Ascending aorta (tissue), 2 donors: ENCODE measurements around the gene VTN. TPM values are rescaled to one million over a fixed set of nuclear protein-coding genes. Genes with fewer than 3 reads are reported as not detected.
A peak's percentile ranks its signal among the peaks of the same experiment; 100 is the strongest.

Experiments used
- DNase-seq, 2 donors: peaks; one replicate each; pipeline ENCODE4 v3.0.0-alpha.2; 2019; ENCODE audit warnings: low spot score in 2 of 2
- H3K27ac ChIP-seq, 2 donors: fragments of 200-600 bp; sonication (generic); one replicate each; pipeline ENCODE4 v1.5.1; 2016 to 2017; ENCODE audit warnings: mild to moderate bottlenecking in 1 of 2
- H3K27me3 ChIP-seq: fragments of 200-600 bp; sonication (generic); one replicate; pipeline ENCODE4 v1.5.1; 2017
- H3K36me3 ChIP-seq, 2 donors: fragments of 200-600 bp; sonication (generic); one replicate each; pipeline ENCODE4 v1.5.1; 2016
- H3K4me1 ChIP-seq, 2 donors: fragments of 200-600 bp; sonication (generic); one replicate each; pipeline ENCODE4 v1.5.1; 2016 to 2017; ENCODE audit warnings: mild to moderate bottlenecking in 1 of 2
- H3K4me3 ChIP-seq, 2 donors: fragments of 200-600 bp; sonication (generic); one replicate each; pipeline ENCODE4 v1.5.1; 2016 to 2017; ENCODE audit warnings: mild to moderate bottlenecking in 1 of 2
- H3K9me3 ChIP-seq, 2 donors: fragments of 200-600 bp; sonication (generic); one replicate each; pipeline ENCODE4 v1.5.1; 2016
- CTCF ChIP-seq, 3 experiments: fragments of 200-600 bp in 2 of 3; fragments of 450-650 bp in 1 of 3; sonication (generic) in 2 of 3; IDR thresholded peaks; one replicate each; pipeline ENCODE4 v1.5.1; 2016 to 2019; ENCODE audit warnings: antibody characterized with exemption in 3 of 3, mild to moderate bottlenecking in 1 of 3, moderate library complexity in 1 of 3
- intact Hi-C: fragments of 100-400 bp; cut with DNase I; formaldehyde crosslinking; loops from one replicate; pipeline ENCODE4 v1.15.1; 2023
- total RNA-seq: library from RNA; depleted of rRNA; stranded (reverse); fragments of >200 nt; gene quantifications from one replicate; pipeline ENCODE4 v1.1.0, GENCODE V29; 2016

The VTN gene
- total RNA-seq, 1 donor from 2014 or later, result 7.5 TPM

- no peaks in the 10 kb centered on the region for H3K9me3 ChIP-seq
- H3K4me3 ChIP-seq, result no peak overlapping the region
- peaks cover 27 to 36% of the 10 kb centered on the region in 2 donors for H3K4me1 ChIP-seq
- no peak for TF ChIP-seq CTCF (IDR thresholded peaks at IDR 0.05)
- DNase-seq, result no peak
- H3K27me3 ChIP-seq, result no peaks in the 10 kb centered on the region
- peaks cover 34 to 40% of the 10 kb centered on the region in 2 donors for H3K36me3 ChIP-seq
- peak overlapping the region; percentile 93 to 96 for H3K27ac ChIP-seq
- intact Hi-C loops, result loop anchor here (5.0 kb wide), 2 partner anchors 296 to 309 kb away; partner anchors contain the start of genes BLTP2 and NLK
These were observed 31.9 kb downstream of the VTN start for GRCh38 chr17:28338056-28338768.

DNA sequence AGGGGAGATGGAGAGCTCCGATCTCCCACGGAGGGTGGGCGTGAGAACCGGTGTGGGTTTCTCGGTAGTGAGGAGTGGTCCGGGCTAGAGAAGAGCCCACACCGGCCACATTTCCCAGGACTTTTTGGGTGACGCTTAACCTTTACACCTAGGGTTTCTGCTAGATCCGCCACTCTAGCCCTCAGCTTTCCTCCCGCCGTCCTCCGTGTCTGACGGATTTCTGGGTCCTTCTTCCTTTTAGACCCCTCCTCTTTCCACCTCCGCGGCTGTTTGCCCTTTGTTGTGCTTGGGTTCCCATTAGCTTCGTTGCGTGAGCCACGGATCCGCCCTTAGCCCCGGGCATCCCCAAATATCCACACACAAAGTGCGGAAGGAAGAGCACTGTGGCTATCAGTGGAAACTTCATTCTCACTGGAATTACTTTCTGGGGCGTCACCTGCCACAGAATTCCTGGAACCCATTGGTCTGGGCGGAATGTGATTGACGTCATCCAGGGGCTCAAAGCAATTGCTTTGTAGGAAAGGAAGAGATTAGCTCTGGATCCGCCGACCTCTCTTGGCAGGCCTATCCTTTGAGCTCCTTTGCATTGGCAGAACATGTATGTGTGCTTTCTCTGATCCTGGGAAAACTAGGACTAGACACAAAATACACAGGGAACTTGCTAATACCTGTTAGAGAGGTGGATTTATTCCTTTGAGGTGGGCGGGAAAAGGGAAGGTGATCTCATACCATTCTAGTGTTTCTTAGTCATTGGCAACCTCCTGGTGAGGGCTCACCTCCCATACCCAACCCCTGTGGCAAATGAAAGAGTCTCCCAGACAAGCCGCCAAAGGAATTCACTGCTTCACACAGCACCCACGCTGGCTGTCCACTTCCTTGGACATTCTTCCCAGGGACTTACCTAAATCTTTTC lies 33.9 kb downstream of the VTN start:
- H3K9me3 ChIP-seq, result no peaks in the 10 kb centered on the region
- peaks cover 18 to 28% of the 10 kb centered on the region in 2 donors for H3K36me3 ChIP-seq
- no peaks in the 10 kb centered on the region for H3K27me3 ChIP-seq
- H3K4me3 ChIP-seq, result peak overlapping the region; percentile 93 to 95
- DNase-seq, result peak in 1 of 2 donors; percentile 83
- intact Hi-C loops, result loop anchor here (1.0 to 5.0 kb wide), 5 partner anchors 17 to 311 kb away; partner anchors contain the start of genes BLTP2, NLK, POLDIP2 and SARM1
- no peak for TF ChIP-seq CTCF (IDR thresholded peaks at IDR 0.05)
- H3K27ac ChIP-seq, result peak overlapping the region; percentile 93 to 96
- H3K4me1 ChIP-seq, result peaks cover 27 to 36% of the 10 kb centered on the region in 2 donors

GRCh38 chr17:28335201-28335958 lies 34.7 kb downstream of the VTN start, which contains the start of the genes IFT20 and TNFAIP1:
IFT20 (minus strand) TSS chr17:28335472; CDS start chr17:28331985, 3,487 bp downstream.
TNFAIP1 (plus strand) TSS chr17:28335761; CDS start chr17:28339522, 3,761 bp downstream.
- no peaks in the 10 kb centered on the region for H3K9me3 ChIP-seq
- no peak for TF ChIP-seq CTCF (IDR thresholded peaks at IDR 0.05)
- H3K27ac ChIP-seq, result peak within 1 kb of the TSS; percentile 93 to 96
- DNase-seq, result peak; percentile 99 to 100
- no peaks in the 10 kb centered on the region for H3K27me3 ChIP-seq
- peak within 1 kb of the TSS; percentile 93 to 95 for H3K4me3 ChIP-seq
- intact Hi-C loops, result loop anchor here (1.0 to 5.0 kb wide), 5 partner anchors 16 to 312 kb away; partner anchors contain the start of genes BLTP2, NLK, POLDIP2 and SARM1
- H3K36me3 ChIP-seq, result peaks cover 17 to 26% of the 10 kb centered on the region in 2 donors
- H3K4me1 ChIP-seq, result peaks cover 27 to 36% of the 10 kb centered on the region in 2 donors

GRCh38 chr17:28334666-28335200 lies 35.4 kb downstream of the VTN start:
- intact Hi-C loops, result loop anchor here (1.0 to 5.0 kb wide), 5 partner anchors 15 to 313 kb away; partner anchors contain the start of genes BLTP2, NLK, POLDIP2 and SARM1
- H3K4me1 ChIP-seq, result peaks cover 27 to 36% of the 10 kb centered on the region in 2 donors

More at GRCh38 chr17:28334666-28335200, 35.4 kb downstream of the VTN start:
- TF ChIP-seq CTCF (IDR thresholded peaks at IDR 0.05), result no peak
- H3K27me3 ChIP-seq, result no peaks in the 10 kb centered on the region
- H3K9me3 ChIP-seq, result no peaks in the 10 kb centered on the region
- peak overlapping the region; percentile 93 to 95 for H3K4me3 ChIP-seq
- H3K27ac ChIP-seq, result peak overlapping the region; percentile 85 to 96
- H3K36me3 ChIP-seq, result peaks cover 16 to 25% of the 10 kb centered on the region in 2 donors
- no peak for DNase-seq
